Activated CD8-positive, alpha-beta memory T cell treated with anti-CD3 and anti-CD28 coated beads for 4 hours (primary cell): Measurements from ENCODE around the gene IL6R.

Experiments
- DNase-seq, 2 donors: peaks; one replicate each; pipeline ENCODE4 v3.0.0-alpha.2; 2020; ENCODE audit warnings: low read depth in 2 of 2

IL6R gene

DNA sequence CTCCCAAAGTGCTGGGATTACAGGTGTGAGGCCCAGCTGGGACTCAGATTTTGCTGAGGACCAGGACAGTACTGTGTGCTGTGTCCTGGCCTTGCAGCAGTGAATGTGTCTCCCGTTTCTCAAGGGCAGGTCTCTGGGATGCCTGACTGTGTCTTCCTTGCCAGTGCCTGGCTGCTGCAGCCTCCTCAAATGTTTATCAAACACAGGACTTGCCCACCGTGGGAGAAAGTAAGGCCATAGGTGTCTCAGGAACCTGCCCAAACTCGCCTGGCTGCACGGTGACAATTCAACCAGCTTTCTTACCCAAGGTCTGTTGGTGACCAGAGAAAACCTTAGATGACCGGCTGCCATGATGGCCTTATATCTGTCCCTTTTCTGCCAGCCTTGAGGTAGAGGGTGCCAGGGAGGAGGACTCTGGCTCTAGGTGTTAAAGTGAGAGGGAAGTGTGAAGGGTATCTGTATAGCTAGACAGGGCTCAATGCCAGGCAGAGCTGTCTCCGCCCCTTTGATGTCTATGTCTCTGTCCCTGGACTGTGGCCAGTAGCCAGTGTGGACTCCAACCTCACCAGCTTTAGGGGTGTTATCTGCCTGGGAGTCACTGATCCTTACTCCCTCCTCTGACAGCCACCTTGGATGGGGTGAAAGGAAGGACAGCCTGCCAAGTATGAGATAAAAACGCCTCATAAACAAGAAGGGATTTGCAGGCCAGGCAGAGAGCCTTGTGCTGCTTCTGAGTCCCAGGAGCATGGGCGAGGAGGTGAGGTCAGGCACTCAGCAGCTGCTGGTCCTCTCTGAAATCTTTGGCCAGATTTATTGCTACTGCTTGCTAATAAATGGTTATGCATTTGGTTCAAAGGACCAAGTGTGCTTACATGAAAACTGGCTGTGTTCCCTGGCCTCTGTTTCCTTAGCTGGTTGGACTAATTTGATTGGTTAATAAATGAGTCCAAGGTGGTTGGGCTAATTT is 22.3 kb downstream of the IL6R start:
- no peak for DNase-seq

GRCh38 chr1:154429118-154429517 is 24.0 kb downstream of the IL6R start:
- DNase-seq = no peak

- no peak for DNase-seq
Measured at GRCh38 chr1:154429841-154430611, 24.9 kb downstream of the IL6R start.

GRCh38 chr1:154430903-154431302 is 25.8 kb downstream of the IL6R start:
- no peak for DNase-seq

DNA sequence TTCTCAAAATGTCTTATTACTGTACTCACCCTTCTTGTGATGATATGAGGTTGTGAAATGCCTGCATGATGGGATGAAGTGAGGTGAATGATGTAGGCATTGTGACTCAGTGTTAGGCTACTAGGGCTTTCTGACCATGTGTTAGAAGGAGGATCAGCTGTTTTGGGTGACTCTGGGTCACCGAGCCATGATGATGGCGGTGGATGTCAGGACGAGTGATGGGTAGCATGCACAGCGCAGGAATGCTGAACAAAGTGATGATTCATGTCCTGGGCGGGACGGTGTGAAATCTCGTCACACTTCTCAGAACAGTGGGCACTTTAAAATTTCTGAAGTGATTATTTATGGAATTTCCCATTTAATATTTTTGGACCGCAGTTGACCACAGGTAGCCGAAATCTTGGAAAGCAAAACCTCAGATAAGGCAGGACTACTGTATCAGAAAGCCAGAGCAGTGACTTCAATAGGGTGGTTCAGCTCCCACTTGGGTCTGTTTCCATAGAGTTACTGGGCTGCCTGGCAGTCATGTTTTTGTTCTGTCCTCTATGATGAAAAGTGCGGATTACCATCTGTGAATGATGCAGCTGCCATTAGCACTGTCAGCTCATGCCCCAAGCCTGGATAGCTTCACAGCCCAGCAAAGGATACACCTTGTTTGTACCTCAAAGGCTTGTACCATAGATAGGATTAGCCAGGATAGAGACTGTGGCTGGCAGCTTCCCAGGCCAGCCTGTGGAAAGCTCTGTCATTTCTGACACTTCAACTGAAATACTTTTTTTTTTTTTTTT is 26.6 kb downstream of the IL6R start:
- no peak for DNase-seq

DNA sequence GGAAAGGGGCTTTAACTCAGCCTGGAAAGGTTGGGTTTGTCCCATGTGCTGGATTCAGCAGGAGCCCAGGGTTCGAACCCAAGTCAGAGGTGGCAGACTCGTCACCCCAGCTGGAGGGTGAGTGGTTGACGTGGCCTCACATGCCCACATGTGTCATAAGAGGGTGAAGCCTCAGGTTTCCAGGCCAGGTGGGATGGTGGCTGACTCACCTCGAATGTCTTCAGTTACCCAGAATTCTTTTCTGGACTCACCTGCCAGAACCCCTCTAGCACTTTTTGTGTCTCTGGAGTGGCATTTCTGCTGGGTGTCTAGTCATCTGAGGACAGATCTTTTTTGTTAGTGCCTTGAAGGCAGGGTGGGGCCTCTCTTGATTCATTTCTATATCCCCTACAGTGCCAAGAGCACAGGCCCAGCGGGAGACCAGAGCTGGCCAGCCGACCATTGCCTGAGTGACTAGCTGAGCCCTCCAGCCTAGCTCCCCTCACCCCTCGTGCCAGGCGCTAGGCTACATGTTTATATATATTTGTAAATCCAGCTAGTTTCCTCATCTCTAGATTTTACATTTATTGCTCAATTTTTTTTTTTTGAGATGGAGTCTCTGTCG is 28.1 kb downstream of the IL6R start:
- DNase-seq = peak in 1 of 2 donors; percentile 44

DNA sequence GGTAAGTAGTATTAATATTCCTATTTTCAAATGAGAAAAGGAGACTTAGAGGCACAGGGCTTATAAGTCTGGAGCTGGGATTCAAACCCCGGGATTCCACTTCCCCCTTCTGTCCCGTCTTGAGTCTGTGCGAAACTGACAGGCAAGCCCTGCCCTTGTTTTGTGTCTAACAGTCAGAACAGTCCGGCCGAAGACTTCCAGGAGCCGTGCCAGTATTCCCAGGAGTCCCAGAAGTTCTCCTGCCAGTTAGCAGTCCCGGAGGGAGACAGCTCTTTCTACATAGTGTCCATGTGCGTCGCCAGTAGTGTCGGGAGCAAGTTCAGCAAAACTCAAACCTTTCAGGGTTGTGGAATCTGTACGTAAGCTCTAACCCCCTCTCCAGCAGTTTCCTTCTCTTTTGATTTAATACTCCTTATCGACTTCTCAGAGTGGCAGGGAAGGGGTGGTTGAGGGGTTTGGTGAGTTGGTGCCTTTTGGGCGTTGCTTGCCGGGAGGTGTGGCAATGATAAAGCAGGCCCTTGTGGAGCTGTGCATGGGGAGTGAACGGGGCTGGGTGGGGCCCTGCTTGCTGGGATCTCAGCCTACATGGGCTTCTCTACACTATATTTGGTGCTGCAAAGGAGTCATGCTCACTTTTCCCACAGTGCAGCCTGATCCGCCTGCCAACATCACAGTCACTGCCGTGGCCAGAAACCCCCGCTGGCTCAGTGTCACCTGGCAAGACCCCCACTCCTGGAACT is 29.4 kb downstream of the IL6R start:
- DNase-seq = no peak

GRCh38 chr1:154435599-154436200 is 30.6 kb downstream of the IL6R start:
- DNase-seq = no peak

DNA sequence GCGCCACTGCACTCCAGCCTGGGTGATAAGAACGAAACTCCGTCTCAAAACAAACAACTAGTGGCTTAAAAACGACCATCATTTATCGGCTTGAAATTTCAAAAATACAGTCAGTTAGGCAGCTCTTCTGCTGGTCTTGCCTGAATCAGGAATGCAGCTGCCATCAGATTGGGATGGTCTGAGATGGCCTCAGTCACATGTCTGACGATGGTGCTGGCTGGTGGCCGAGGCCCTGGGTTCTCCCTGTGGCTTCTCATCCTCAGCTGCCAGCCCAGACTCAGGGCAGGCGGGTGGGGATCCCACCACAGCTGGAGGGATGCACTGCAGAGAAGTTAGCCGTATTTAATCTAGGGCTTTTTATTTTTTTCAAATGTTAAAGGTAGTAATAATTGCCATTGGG is 31.3 kb downstream of the IL6R start:
- no peak for DNase-seq

DNA sequence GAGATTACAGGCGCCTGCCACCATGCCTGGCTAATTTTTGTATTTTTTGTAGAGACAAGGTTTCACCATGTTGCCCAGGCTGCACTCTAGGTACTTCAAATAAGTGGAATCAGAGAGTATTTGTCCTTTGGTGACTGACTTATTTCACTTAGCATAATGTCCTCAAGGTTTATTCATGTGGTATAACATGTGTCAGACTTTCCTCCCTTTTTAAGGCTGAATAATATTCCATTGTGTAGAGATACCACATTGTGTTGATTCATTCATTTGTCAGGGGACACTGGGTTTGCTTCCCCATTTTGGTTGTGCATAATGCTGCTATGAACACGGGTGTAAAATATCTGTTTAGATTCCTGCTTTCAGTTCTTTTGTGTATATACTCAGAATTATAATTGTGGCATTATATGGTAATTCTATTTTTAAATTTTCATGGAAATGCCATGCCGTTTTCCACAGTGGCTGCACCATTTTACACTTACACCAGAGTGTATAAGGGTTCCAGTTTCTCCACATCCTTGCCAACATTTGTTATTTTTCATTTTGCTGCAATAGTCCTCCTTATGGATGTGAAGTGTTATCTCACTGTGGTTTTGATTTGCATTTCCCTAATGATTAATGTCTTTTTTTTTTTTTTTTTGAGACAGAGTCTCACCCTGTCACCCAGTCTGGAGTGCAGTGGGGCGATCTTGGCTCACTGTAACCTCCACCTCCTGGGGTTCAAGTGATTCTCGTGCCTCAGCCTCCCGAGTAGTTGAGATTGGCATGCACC is 35.1 kb downstream of the IL6R start:
- DNase-seq = no peak

GRCh38 chr1:154441241-154441888 is 36.2 kb downstream of the IL6R start:
- no peak for DNase-seq

DNA sequence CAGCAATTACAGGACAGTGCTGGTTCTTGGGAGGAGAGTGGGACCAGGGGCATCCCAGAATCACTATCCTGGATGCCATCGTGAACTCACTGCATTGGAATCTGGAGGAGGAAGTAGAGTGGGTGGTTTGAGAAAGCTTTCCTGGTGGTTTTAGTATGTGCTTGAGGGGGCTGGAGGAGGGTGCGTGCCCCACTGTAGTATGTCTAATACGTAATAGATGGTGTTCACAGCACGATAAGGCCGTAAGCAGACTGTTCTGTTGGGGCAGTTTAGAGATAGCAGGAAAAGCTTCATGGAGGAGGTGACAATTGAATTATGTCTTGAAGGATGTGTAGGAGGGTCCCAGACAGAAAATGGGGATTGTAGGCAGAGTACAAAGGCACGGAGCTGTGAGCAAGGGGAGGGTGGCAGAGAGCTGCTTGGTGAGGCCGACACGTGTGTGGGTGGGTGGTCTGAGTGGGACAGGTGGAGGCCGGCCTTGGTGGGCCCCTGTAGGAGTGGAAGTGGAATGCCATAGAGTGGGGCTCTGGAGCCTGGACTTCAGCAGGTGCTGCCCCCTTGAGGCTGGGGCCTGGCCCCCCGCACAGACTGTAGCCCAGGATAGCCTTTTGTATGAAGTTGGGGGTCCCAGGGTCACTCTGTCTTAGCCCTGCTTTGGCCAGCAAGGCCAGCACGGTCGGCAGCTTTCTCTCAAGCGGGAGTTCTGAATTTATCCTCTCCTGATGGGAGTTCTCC is 37.0 kb downstream of the IL6R start:
- DNase-seq = no peak

GRCh38 chr1:154443274-154444013 is 38.3 kb downstream of the IL6R start:
- DNase-seq = no peak

DNA sequence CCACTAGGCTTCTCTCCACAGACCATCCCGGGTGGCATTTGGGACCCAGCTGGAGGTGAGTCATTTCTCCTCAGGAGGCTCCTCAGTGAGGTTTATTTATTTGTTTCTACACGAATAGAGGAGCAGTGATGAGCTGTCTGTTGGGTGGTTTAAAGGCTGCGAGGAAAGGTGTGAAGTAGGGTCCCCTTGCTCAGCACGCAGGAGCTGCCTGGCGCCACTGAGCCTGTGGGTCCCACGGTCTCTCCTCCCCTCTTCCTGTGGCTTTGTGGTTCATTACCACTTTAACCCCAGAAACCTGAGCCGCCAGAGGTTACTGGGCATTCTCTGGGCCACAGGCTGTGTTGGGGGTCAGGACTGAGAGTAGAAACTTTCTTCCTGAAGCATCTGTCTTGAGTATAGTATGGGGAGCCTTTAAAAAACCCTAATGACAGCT is 39.9 kb downstream of the IL6R start:
- DNase-seq = no peak

GRCh38 chr1:154446292-154446691 is 41.1 kb downstream of the IL6R start:
- no peak for DNase-seq

DNA sequence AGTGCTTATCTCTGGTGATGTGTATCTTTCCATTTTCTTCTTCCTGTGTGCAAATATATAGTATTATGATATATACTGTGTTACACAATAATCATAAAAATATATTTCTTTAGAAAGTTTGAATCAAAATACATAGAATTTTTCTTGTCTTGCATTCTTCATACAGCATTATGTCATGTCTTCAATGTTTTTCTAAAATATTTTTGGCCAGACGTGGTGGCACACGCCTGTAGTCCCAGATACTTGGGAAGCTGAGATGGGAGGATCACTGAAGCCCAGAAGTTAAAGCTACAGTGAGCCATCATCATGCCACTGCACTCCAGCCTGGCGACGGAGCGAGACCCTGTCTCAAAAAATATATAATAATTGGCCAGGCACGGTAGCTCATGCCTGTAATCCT is 41.6 kb downstream of the IL6R start:
- DNase-seq = no peak

DNA sequence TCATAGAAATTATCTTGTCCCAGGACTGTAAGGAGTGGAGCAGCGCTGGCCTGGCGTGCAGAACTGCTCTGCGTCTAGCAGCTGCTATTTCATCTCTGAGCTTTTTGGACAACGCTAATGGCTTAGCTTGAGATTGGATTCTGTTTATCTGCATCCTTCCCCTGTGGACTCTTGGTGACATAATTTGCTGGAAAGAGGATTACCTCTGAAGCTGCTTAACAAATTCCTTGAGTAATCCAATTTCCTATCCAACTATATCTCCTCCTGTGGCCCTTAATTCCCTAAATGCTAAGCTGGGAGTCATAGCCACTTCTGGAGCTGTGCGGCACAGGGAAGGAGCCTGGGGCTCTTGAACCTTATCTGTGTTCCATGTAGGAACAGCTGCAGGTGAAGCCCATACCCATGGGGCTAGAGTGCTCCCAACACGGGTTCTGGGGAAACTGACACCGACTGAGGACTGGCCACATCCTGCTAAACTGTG is 43.2 kb downstream of the IL6R start:
- no peak for DNase-seq

GRCh38 chr1:154453161-154453560 is 48.0 kb downstream of the IL6R start:
- no peak for DNase-seq
